Lower lobe of right lung (tissue), 2 donors: ENCODE measurements around the gene C15orf62. TPM values are rescaled to one million over a fixed set of nuclear protein-coding genes. Genes with fewer than 3 reads are reported as not detected.

Source experiments
- ATAC-seq, 2 donors: fragments of 200-7000 bp; cut with Tn5 transposase; one replicate each; pipeline ENCODE4 v1.9.1; 2020 to 2022; ENCODE audit warnings: mild to moderate bottlenecking in 2 of 2, moderate library complexity in 2 of 2
- DNase-seq: peaks from one replicate; pipeline ENCODE4 v3.0.0-alpha.2; 2020
- H3K27ac ChIP-seq: fragments of 200-600 bp; one replicate; pipeline ENCODE4 v1.8.0; 2022
- H3K27me3 ChIP-seq: fragments of 200-600 bp; one replicate; pipeline ENCODE4 v1.8.0; 2022; ENCODE audit warnings: low read depth
- H3K36me3 ChIP-seq: fragments of 200-600 bp; one replicate; pipeline ENCODE4 v1.8.0; 2022; ENCODE audit warnings: mild to moderate bottlenecking
- H3K4me1 ChIP-seq: fragments of 200-600 bp; one replicate; pipeline ENCODE4 v1.8.0; 2022
- H3K4me3 ChIP-seq: fragments of 200-600 bp; one replicate; pipeline ENCODE4 v1.8.0; 2022; ENCODE audit warnings: mild to moderate bottlenecking
- H3K9me3 ChIP-seq: fragments of 200-600 bp; one replicate; pipeline ENCODE4 v1.8.0; 2022
- intact Hi-C: fragments of 100-400 bp; cut with DNase I; formaldehyde crosslinking; loops from one replicate; pipeline ENCODE4 v1.11.0; 2022
- total RNA-seq: library from RNA; stranded (reverse); fragmentation: NEBNext Ultra II Directional; extraction: Animal tissue kit (Norgen Biotek cat#: 25700); gene quantifications from one replicate; pipeline ENCODE4 v1.2.1, GENCODE V29; 2021
- TF ChIP-seq, protein P1 (sequence below): fragments of 200-600 bp; IDR thresholded peaks from one replicate; pipeline ENCODE4 v1.8.0; 2022; ENCODE audit warnings: antibody characterized with exemption, mild to moderate bottlenecking
- donor health status: DM: no; HTN: yes; CAD: no; lungs with severe emphysema.

C15orf62 gene
- total RNA-seq, 1 donor from 2014 or later: 2.4 TPM

DNA sequence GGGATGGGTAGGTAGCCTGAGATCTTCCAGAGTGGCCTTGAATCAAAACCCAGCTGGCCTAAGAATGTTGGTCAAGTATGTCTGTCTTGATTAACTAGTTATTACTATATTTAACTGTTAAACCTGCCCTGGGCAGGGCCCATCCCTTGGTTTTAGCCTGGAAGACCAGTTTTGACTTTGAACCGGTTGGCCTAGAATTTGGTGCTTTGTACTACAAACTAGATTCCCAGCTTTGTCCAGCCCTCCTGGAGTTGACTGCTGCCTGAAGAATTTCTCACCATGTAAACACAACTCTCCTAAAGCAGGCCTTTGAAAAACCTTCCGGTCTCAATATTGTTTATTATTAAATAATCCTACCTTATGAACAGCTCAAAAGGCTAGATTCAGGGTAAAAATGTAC, 16.0 kb downstream of the C15orf62 start:
- TF ChIP-seq, protein P1, sequence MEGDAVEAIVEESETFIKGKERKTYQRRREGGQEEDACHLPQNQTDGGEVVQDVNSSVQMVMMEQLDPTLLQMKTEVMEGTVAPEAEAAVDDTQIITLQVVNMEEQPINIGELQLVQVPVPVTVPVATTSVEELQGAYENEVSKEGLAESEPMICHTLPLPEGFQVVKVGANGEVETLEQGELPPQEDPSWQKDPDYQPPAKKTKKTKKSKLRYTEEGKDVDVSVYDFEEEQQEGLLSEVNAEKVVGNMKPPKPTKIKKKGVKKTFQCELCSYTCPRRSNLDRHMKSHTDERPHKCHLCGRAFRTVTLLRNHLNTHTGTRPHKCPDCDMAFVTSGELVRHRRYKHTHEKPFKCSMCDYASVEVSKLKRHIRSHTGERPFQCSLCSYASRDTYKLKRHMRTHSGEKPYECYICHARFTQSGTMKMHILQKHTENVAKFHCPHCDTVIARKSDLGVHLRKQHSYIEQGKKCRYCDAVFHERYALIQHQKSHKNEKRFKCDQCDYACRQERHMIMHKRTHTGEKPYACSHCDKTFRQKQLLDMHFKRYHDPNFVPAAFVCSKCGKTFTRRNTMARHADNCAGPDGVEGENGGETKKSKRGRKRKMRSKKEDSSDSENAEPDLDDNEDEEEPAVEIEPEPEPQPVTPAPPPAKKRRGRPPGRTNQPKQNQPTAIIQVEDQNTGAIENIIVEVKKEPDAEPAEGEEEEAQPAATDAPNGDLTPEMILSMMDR: no peak
- H3K4me3 ChIP-seq: no peak overlapping the region
- no peaks in the 10 kb centered on the region for H3K9me3 ChIP-seq
- H3K36me3 ChIP-seq: peaks cover 5% of the 10 kb centered on the region
- DNase-seq (peak; percentile 7), ATAC-seq (no peak)
- peaks cover 29% of the 10 kb centered on the region for H3K4me1 ChIP-seq
- H3K27me3 ChIP-seq: no peaks in the 10 kb centered on the region
- intact Hi-C loops: no loop called here
- H3K27ac ChIP-seq: peak overlapping the region; percentile 14

DNA sequence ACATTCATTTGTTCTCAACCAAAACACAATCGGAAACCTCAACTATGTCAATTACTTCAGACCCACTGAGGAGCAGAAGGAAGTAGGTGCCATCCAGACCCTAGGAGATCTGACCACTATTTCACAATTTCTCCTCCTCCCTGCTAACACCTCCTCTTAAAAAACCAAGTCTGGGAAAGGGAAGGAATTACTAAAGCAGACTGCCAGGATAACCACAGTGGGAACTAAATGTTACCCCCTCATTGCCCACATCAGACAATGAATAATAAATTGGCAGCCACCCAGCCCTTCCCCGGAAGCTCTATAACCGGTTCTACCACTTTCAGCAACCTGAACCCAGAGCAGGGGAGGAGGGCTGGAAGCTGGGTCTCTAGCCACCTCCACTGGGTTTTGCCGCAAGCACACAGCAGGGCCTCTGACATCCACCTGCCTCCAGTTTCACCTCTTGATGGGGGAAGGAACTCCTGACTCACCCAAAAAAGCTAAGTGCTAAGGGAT, 17.6 kb downstream of the C15orf62 start:
- ATAC-seq: peak; percentile 74 to 82
- peaks cover 29% of the 10 kb centered on the region for H3K4me1 ChIP-seq
- H3K27ac ChIP-seq: peak overlapping the region; percentile 68
- no peak overlapping the region for H3K4me3 ChIP-seq
- TF ChIP-seq, protein P1: no peak
- H3K9me3 ChIP-seq: no peaks in the 10 kb centered on the region
- no peaks in the 10 kb centered on the region for H3K27me3 ChIP-seq
- peak; percentile 63 for DNase-seq
- H3K36me3 ChIP-seq: peaks cover 15% of the 10 kb centered on the region
- intact Hi-C loops: no loop called here

DNA sequence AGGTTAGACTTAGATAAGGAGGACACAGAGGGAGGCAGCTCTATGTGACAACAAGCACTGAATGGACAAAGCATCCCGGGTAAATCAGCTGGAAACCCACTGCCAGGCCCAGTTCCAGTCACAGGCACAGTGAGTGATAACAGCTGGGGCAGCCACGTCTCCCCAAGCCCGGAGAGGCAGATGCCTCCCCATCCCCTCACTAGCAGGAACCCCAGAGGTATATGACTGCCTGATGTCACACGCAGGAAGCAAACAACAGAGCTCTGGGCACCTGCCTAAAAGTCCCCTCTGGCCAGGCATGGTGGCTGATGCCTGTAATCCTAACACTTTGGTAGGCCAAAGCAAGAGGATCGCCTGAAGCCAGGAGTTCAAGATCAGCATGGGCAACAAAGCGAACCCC, 18.2 kb downstream of the C15orf62 start:
- TF ChIP-seq, protein P1: no peak
- peaks cover 29% of the 10 kb centered on the region for H3K4me1 ChIP-seq
- no peaks in the 10 kb centered on the region for H3K27me3 ChIP-seq
- peak in 1 of 2 donors; percentile 3 for ATAC-seq
- intact Hi-C loops: no loop called here
- H3K36me3 ChIP-seq: peaks cover 15% of the 10 kb centered on the region
- no peak overlapping the region for H3K4me3 ChIP-seq
- peak overlapping the region; percentile 68 for H3K27ac ChIP-seq
- no peaks in the 10 kb centered on the region for H3K9me3 ChIP-seq
- peak; percentile 19 for DNase-seq

DNA sequence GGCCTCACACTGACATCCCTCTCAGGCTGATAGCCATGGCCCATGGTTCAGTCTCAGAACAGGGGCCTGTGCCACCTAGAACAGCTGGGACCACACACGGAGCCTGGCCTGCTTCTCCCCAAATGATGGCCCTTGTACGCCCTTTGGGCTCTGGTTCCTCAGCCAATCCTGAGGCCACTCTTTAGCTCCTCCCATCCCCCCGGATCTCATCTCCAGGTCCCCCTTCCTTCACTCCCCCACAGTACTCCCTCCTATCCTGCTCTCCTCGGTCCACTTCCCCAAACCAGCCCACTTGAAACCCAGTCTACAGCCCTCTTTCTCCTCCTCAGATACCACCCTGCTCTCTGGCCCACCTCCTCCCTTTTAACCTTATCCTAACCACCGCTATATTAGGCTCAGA, 19.3 kb downstream of the C15orf62 start:
- Histone ChIP-seq H3K27ac (peak overlapping the region; percentile 9), H3K36me3 (peaks cover 15% of the 10 kb centered on the region), H3K27me3 (no peaks in the 10 kb centered on the region), H3K4me1 (peaks cover 33% of the 10 kb centered on the region), H3K4me3 (no peak overlapping the region), H3K9me3 (no peaks in the 10 kb centered on the region)
- ATAC-seq (no peak), DNase-seq (peak; percentile 31)
- TF ChIP-seq, protein P1: no peak
- intact Hi-C loops: no loop called here

DNA sequence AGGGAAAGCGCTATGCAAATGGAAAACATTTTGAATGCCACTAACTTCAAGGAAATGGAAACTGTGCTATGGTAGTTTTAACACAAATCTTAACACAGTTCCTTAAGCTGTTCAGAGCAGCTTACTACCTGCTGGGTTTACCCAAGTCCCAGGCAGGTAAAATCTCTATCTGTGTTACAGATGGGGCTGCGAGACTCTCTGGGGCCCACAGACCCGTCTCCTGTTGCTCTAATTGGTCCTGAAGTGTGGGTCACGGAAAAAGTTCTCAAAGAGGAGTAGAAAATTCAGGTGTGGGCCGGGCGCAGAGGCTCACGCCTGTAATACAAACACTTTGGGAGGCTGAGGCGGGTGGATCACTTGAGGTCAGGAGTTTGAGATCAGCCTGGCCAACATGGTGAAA, 20.2 kb downstream of the C15orf62 start:
- H3K4me3 ChIP-seq: no peak overlapping the region
- H3K27me3 ChIP-seq: no peaks in the 10 kb centered on the region
- peaks cover 39% of the 10 kb centered on the region for H3K4me1 ChIP-seq
- DNase-seq (peak; percentile 47), ATAC-seq (peak in 1 of 2 donors; percentile 5)
- no peaks in the 10 kb centered on the region for H3K9me3 ChIP-seq
- TF ChIP-seq, protein P1: no peak
- peaks cover 15% of the 10 kb centered on the region for H3K36me3 ChIP-seq
- peak overlapping the region; percentile 20 for H3K27ac ChIP-seq
- intact Hi-C loops: no loop called here

DNA sequence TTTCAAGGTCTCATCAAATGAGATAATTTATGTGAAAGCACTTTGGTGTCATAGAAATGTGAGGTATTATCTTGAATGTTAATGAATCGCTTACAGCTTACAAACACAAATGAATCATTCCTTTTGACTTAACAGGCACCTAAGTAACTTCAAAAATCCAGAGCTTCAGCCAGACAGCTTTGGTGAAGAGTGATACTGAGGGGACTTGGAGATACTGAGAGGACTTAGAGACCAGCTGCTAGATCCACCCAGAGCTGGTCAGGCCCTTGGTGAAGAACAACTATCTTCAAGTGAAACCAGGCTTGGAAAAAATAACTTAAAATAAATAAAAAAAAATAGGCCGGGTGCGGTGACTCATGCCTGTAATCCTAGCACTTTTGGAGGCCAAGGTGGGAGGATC, 20.9 kb downstream of the C15orf62 start:
- no peak overlapping the region for H3K27ac ChIP-seq
- intact Hi-C loops: no loop called here
- H3K4me1 ChIP-seq: peaks cover 45% of the 10 kb centered on the region

More for the DNA sequence above, 20.9 kb downstream of the C15orf62 start:
- DNase-seq (no peak), ATAC-seq (no peak)
- Histone ChIP-seq H3K27me3 (no peaks in the 10 kb centered on the region), H3K36me3 (peaks cover 15% of the 10 kb centered on the region), H3K4me3 (no peak overlapping the region), H3K9me3 (no peaks in the 10 kb centered on the region)
- TF ChIP-seq, protein P1: no peak
